ENCODE measurements around the gene OR4F6.

DNA sequence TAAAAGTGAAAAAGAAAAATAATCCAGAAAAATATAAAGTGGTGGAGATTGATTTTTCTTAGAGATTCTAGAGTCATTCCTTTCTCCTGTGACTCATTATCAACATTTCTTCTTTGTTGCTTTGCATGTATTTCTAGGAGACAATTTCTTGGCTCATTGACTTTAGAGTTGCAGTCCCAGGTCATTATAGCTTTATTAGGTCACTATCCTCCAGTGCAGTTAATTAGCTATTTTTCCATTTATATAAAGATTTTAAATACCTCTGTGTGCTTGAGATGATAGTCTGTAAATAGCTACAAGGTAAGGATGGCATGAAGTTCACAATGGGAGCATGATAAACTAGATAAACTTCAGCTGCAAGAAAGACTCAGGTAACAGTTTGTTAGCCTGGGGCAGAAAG lies 8.6 kb downstream of the OR4F6 start, which contains the start of gene OR4F15:
- TF ChIP-seq, protein P1, sequence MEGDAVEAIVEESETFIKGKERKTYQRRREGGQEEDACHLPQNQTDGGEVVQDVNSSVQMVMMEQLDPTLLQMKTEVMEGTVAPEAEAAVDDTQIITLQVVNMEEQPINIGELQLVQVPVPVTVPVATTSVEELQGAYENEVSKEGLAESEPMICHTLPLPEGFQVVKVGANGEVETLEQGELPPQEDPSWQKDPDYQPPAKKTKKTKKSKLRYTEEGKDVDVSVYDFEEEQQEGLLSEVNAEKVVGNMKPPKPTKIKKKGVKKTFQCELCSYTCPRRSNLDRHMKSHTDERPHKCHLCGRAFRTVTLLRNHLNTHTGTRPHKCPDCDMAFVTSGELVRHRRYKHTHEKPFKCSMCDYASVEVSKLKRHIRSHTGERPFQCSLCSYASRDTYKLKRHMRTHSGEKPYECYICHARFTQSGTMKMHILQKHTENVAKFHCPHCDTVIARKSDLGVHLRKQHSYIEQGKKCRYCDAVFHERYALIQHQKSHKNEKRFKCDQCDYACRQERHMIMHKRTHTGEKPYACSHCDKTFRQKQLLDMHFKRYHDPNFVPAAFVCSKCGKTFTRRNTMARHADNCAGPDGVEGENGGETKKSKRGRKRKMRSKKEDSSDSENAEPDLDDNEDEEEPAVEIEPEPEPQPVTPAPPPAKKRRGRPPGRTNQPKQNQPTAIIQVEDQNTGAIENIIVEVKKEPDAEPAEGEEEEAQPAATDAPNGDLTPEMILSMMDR (IDR thresholded peaks at IDR 0.05) = no peak
- no peak for TF ChIP-seq POLR2A (IDR thresholded peaks at IDR 0.05)

Measured in prostate gland (tissue), 2 donors.